GM03348 (cell line): ENCODE data around the gene PPP3CA.

Experiments
- DNase-seq: peaks from one replicate; pipeline ENCODE4 v3.0.0; 2012; ENCODE audit warnings: low spot score

Gene PPP3CA

DNA sequence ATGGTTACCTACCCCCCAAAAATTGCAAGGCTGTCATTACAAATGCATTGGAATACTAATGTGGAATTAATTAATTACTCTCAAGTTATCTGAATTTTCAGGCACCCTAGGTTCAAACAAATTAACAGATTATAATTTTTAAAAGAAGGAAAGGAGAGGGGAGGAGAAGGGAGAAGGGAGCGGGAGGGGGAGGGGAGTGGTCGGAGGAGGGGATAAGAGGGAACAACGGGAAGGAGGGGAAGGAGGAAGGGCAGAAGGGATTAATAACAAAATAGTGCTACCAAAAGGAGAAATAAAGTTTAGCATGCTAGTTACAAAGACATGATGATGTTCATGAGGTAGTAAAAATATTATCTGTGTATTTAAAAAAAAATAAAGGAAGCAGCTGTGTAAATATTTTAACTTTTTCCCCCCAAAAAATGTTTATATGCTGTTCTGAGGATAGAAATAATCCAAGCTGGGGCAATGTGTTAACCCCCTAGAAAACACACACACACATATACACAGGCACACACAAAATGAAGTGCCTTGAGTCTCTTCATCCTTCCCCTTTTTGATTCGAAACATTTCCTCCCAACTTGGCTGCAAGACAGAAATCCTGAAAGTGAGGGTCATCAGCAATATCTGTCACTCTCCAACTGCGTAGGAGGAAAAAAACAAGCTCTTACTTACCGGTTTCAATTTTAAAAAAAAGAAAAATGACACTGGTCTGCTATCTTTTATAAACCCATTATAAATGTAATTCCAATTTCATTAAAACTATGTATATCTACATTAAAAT is 58.8 kb downstream of the PPP3CA start:
- DNase-seq = no peak

DNA sequence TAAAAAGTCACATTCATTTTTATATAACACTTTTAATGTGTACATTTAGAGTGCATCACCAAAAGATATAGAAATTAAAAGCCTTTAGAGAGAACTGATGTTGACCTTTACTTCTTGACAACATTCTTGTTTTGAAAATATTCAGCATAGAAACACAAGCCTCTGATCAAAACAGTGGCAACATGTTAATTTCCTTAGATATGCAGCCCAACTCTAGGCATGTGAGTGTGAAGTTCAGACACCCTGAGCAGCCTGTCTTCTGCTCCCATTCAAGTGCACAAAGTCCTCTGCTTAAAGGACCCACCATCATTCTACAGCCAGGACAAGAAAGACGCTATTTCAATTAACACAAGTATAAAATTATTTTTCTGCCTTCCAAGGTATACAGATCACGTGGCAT is 60.0 kb downstream of the PPP3CA start:
- DNase-seq = no peak

DNA sequence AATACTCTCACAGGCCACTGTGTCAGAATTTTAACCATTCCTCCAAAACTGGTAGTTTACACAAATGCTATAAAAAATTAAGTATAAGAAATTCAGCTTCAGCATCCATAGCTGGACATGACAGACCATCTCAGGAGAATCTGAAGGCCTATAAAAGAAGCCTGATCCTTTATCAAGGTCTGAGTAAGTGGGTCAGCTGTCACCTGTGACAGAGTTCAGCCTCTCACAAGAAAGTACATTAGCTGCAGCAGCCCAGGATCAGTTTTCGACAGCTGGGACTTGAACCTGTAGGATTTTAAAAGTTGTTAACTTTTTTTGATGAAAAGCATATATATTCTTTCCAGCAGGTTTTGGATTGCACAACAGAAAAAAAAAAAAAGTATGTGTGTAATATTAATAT is 60.7 kb downstream of the PPP3CA start:
- DNase-seq = no peak

DNA sequence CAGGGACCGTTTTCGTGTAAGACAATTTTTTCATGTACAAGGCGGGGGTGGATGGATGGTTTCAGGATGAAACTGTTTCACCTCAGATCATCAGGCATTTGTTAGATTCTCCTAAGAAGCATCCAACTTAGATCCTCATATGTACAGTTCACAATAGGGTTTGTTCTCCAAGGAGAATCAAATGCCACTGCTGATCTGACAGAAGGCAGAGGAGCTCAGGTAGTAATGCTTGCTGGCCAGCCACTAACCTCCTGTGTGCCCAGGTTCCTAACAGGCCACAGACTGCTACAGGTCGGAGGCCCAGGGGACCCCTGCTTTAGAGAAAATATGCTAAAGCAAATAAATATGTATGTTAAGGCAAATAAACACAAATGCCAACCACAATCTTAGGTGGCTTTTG is 61.3 kb downstream of the PPP3CA start:
- no peak for DNase-seq

DNA sequence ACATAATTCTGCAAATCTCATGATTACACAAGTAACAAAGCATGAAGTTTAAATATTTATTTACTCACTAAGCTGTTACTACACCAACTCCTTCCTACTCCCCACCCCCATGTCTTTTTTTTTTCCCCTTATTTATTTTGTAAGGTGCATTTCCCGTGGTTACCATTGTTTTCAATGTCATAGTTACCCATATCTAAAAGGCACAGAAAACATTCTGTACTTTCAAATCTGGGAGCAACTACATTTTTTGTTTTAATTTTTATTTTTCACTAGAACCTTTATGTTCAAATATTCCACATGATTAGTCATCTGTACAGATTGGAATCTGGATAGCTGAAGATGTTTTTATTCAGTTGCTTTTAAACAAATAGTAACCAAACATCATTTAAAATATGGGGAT is 62.8 kb downstream of the PPP3CA start:
- DNase-seq = peak; percentile 12

DNA sequence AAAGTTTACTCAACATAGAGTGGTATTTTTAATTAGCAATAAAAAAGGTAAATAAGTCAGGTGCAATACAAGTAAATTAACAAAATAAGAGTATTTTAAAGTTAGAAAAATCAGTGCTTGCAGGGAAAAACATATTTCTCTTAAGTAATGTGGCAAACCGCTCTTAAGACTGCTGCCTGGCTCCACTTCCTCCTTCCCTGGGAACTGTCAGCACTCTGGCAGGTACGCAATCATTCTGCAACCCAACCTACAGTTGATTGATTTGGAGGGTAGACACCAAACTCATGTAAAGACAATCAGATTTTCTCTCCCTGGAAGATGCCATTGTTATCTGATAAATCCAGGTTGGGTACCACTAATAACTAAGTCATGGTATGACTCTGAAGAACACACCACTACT is 63.9 kb downstream of the PPP3CA start:
- DNase-seq = no peak

DNA sequence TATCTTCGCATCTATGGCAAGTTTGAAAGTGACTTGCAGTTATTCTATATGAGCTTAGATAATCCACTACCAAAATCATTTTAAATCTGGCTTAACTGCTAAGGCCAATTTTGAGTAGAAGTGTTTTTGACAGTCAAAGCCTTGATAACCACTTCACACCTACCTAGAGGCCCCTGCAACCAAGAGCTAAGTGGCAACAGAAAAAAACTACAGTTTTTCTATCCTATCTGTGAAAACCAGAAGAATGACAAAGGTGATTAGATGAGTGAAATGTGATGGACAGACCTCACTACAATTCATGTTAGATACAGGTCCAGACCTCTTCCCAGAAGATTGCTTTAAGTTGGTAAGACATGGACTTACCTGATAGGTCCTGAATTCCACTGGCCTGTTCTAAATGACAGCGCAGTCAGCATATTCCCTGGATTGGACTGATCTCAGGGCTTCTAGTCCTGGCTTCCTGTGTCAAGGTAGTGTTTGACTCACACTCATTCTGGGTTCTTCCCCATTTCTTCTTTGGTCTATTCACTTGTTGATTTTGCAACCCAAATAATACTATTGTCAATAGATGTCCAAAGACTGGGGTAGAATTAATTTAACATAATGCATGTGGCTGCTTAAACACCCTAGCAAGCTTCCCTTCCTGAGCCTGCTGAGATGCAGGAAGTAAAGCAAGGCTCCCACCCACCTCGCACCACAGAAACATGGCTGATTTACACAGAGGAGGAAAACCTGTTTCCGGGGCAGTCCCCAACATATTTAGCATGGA is 65.1 kb downstream of the PPP3CA start:
- no peak for DNase-seq

DNA sequence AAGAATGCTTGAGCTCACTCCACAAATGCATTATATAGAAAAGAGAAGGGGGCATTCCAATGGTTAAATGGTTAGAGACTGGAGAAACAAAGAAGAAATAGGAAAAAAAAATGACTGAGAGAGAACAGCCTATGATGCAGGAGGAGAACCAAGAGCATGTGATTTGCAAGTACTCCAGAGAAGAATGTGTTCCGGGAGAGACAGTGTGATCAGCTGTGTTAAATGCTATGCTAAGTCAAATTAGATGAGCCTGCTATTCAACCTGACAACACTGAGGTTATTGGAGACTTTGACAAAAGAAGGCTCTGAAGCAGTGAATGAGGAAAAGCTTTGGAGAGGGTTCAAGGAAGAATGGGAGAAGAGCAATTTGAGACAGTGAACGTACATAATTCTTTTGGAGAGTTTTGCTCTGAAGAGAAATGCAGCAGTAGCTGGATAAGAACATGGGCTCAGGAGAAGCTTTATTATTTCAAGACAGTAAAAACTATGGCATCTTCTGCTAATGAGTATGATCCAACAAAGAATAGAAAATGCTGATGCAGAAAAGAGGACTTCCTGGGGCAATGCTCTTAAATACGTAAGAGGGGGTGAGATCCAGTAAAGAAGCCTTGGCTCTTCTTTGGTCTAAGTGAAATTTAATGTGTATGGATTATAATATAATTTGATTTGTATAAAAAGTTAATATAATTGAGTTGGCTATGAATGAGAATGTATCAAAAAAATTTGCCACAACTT is 66.3 kb downstream of the PPP3CA start:
- no peak for DNase-seq

DNA sequence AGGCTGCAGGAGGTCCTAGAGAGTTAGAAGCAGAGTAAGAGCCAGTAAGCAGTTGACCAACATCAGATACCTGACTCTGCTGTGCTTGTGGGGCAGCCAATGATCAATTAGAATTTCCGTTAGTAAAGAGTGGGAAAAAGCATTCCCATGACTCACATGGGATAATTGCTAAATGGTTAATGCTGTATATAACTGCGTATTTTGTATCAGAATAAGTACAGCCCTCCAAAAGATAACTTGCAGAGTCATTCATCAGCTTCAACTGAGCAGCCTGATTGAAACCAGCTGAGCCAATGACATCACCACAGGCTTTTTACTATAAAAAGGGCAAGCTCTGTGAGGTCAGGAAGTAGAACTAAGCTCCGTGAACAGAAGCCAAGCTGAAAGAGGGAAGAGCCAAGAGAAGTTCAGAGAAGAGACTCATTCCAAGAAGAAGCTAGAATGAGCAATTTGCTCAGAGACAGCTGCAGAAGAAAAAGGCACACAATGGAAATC is 67.9 kb downstream of the PPP3CA start:
- peak; percentile 76 for DNase-seq

DNA sequence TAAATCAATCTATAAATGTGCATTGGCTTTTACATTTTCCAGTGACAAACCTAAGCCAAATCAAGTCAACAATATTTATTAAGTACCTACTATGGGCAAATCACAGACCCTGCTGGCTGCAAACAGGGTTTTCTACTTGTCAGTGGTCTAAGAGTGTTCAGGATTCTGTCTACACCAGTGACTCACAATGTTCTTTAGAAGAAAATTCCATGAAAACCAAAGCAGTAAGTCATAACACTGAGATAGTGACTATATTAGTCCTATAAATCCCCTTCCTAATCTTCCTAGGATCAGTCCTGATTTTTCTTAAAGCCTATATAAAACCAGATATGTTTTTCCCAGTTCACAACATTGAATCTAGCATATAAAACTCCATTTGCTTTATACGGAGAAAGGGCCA is 69.7 kb downstream of the PPP3CA start:
- peak; percentile 20 for DNase-seq

DNA sequence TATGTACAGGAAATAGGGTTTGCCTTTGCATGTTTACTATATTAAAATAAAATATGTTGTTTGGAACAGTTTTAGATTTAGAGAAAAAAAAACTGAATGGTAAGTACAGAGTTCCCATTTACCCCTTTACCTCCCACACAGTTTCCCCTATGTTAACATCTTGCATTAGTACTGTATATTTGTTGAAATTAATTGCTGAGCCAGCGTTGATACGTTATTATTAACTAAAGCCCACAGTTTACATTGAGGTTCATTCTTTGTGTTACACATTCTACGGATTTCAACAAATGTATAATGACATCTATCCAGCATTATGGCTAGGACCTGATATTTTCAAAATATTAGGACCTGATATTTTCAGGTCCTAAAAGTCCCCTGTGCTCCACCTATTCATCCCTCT is 70.7 kb downstream of the PPP3CA start:
- DNase-seq = no peak

DNA sequence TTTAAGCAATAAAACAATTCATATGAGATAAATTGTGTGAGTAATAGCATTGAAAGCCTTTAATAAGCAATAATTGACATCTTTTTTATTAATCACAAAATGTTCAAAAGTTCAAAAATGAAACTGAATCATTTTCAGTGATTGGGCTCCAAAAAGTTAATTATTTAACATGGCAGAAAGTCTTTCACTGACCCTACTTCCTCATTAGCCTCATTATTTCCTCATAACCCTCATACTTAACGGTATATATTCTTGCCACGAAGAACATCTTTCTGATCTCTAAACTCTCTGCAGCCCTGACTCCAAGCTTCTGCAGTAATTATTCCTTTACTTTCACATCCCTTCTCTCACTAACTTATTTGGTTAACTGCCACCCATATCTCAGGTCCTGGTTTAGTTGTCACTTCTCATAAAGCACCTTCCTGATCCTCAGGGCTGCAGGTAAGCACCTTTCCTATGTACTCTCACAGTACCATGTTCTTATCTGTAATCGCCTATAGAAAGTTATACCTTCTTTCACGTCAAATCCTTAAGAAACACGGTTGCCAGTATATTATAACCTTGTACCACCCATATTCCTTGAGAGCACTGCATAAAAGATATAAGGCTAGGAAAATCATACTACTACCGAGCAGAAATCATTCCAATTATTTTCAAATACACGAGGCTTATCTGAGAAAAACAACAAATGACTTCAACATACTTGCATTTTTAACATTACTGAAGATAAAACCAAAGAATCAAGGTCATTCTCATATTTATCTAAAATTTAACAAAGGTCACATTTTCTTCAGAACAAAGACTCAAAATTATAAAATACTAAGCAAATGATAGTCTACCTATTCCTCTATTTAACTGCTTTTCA is 72.2 kb downstream of the PPP3CA start:
- no peak for DNase-seq

DNA sequence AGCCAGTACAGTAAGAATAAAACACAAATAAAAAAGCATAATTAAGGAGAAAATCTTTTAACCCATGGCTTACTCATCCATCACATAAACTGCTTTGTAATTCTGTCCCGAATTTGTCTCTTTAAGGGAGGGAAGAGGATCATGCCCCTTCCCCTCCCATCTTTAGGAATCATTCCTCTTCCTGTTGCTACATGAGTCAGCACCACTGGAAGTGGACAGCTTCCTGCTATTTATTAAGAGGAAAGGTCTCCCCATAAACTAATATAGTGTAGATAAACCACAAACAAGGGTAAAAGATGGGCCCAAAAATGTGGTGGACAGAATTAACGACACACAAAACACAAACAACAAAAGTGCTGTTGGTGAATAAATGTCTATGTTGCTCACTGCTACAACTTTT is 75.8 kb downstream of the PPP3CA start:
- no peak for DNase-seq

DNA sequence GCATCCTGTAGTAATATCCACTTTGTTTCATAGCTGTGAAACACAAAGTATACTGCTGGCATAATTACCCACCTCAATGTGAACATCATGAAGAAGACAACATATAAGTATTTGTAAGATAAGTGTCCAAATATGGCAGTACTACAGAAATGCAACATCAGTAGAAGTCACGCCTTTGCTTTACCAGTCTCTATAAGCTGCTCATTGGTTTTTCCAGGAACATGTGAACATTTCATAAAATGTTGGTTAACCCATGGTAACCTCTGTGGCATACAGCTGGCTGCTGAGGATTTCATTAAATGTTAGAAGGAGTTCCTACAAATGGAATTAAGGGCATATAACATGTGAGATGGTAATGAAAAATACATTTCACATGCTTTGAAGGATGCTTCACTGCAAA is 77.6 kb downstream of the PPP3CA start:
- DNase-seq = no peak

DNA sequence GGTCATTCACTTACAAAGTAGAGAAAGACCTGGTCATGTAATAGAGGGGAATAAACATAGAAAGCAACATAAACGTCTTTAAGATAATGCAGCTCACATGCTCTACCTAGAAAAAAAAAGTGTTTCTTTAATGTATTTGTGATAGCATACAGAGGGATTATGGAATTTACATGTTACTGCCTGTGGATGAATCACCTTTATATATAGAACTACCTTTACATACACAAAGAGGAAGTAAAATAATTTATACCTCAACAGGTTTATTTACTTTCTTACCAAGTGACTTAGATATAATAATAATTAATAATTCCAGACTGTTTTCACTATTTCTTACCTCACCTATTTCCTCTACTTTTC is 81.5 kb downstream of the PPP3CA start:
- DNase-seq = no peak

DNA sequence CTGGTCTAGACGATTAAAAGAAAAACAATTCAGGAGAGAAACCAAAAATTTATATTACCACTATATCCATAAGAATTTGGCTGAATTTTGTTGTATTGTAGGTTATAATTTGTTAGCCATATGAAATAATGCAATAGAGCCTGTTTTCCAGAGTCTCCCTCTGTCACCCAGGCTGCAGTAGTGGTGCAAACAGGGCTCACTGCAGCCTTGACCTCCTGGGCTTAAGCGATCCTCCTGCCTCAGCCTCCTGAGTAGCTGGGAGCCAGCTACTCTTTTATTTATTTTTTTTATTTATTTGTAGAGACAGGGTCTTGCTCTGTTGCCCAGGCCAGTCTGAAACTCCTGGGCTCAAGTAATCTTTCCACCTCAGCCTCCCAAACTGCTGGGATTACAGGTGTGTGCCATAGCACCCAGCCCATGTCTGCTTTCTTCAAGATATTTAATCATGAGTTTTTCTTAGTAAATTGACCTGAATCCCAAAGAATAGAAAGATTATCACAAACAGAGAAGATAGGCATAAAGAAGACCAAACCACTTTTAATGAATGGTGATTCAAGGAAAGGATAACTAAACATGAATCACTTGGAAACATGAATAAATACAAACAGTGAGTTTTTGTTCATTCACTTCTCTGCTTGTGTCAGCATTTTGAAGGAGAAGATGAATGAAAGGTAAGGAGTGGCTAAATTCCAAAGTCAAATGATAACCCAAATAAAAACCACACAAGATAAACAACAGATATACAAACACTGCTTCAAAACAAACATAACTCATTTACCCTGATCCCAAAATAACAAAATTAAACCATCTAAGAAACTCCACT is 82.1 kb downstream of the PPP3CA start:
- DNase-seq = no peak

DNA sequence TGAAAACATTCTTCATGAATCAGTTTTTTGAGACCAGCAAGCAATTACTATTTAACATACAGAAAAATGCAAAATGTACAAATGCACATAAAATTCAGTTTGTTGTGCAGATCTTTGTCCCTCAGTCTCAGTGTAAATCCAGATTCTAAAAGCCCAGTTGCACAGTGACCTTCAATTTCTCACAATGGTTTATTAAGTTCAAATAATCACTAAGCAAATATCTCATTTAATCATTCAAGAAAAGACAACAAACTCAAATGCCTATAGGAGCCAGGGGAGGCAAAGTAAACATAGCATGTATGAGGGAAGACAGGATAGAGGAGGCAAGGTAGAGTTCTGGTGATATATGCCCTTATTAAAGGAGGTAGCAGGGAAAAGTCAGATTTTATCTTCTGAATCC is 82.8 kb downstream of the PPP3CA start:
- no peak for DNase-seq

DNA sequence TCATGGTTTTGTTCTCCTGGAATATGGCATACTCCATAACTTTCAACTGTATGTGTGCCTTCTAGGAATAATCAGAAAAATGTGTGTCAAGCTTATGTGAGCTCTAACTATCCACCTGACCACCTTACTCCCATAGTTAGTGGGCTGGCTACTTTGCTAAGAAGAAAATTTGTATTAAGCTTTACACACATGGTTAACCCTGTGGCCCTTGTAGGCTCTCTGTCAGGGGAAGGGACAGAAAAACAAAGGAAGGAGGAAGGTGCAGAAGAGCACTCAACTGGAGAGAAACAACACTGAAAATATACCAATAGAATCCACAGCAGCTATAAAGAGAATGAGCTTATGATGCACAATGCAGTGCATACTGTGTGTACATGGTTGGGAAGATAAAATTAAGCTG is 84.6 kb downstream of the PPP3CA start:
- no peak for DNase-seq

DNA sequence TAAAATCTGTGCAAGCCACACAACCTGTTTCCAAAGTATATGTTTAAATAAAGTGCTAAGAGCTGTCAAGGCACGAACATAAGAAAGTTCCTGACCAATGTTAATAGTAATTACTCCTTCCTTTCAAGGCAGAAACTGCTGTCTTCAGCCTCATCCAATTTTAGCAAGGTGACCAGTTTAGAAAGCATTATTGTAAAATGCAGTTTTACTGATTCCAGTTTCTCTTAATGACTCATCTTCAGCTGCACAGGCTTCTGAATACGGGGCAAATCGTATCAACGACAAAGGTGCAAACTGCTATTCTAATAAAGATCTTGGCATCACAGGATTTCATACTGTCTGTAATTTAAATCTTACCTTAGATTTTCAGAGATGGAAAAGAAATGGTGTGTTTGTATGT is 87.5 kb downstream of the PPP3CA start:
- peak; percentile 5 for DNase-seq

DNA sequence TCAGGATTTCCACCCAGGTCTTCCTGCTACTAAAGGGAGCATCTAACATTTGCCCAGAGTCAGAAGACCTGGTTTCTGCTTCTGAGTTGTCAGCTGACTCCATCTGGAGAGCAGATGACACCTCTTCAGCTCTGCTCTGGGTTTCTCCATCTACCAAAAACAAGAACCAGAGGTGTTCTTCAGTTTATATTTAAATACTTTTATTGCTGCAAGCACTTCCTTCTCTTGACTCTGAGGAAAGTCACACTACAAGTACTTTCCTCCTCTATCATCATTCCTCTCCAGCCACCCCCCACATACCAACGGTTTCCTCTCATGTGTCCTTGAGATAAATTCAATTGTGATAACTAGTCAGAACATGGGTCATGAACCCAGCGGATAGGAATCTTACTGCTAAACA is 88.4 kb downstream of the PPP3CA start:
- peak; percentile 5 for DNase-seq

DNA sequence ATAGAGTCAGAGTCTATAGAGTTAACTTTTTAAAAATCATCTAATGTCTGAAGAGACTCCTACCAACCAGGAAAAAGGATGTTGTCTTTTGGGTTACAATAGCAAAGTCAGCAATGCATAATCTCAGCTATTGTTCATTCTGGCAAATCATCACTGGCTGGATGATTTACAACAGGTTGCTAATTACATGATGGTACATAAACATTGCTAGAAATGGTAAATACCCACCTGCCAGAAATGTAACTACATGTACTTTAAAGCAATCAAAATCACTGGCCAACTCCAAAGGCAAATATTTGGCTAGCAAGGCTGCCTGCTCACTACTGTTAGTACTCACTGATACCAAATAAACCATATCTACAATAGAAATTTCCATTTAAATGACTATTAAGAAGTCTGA is 91.1 kb downstream of the PPP3CA start:
- DNase-seq = no peak
